ENCODE measurements around the gene ALDH1B1. TPM values are rescaled to one million over a fixed set of nuclear protein-coding genes. Genes with fewer than 3 reads are reported as not detected.

ALDH1B1 gene
- total and polyA plus RNA-seq, 10 of the 15 experiments (the other 5 are each of a cell fraction or from before 2014, with no cell fraction given), result 8.6 to 38.5 (median 30.9) TPM

GRCh38 chr9:38384990-38385848, 7.3 kb upstream of the ALDH1B1 start:
- no peak overlapping the region for H3K4me2 ChIP-seq (ENCODE audit: control insufficient read depth, insufficient read depth)
- H2AFZ ChIP-seq (ENCODE audit: control insufficient read depth, low read depth, low read length), result no peak overlapping the region
- H3K27me3 ChIP-seq (replicated peaks in 1 of 2; ENCODE audit: control insufficient read depth in 2 of 2, insufficient read depth in 2 of 2, low read length in 1 of 2), result no peaks in the 10 kb centered on the region
- no peak for TF ChIP-seq CHD1 (IDR thresholded peaks at IDR 0.05; ENCODE audit: low read depth, low read length)
- TF ChIP-seq ZSCAN29 (IDR thresholded peaks at IDR 0.05), result no peak
- no peak for TF ChIP-seq SRF (IDR thresholded peaks at IDR 0.05; ENCODE audit: low read depth in 2 of 2, low read length in 2 of 2)
- no peak for TF ChIP-seq FOXK2 (IDR thresholded peaks at IDR 0.05)
- TF ChIP-seq BCL3 (IDR thresholded peaks at IDR 0.05; ENCODE audit: borderline replicate concordance, insufficient read depth, low read depth, low read length, poor library complexity, severe bottlenecking), result no peak
- TF ChIP-seq IKZF1 (conservative IDR thresholded peaks at IDR 0.05), result no peak
- TF ChIP-seq IKZF2 (IDR thresholded peaks at IDR 0.05), result no peak
- no peak for TF ChIP-seq JUNB (IDR thresholded peaks at IDR 0.05)
- TF ChIP-seq STAT3 (IDR thresholded peaks at IDR 0.05; ENCODE audit: low read depth, low read length), result no peak
- TF ChIP-seq USF1 (IDR thresholded peaks at IDR 0.05; ENCODE audit: borderline replicate concordance, extremely low read length, insufficient read depth, low read depth, low read length), result no peak
- TF ChIP-seq CBFB (IDR thresholded peaks at IDR 0.05; ENCODE audit: low read depth), result no peak
- TF ChIP-seq SPI1 (IDR thresholded peaks at IDR 0.05; ENCODE audit: borderline replicate concordance, insufficient read depth, low read depth, low read length), result no peak
- TF ChIP-seq SKIL (IDR thresholded peaks at IDR 0.05; ENCODE audit: low read depth, poor library complexity, severe bottlenecking), result no peak
- FAIRE-seq (no peak), ATAC-seq (no peak), DNase-seq (ENCODE audit: low read depth, low spot score) (no peak)
- H3K4me3 ChIP-seq, result no peak overlapping the region
- H4K20me1 ChIP-seq (ENCODE audit: control insufficient read depth, insufficient read depth), result no peaks in the 10 kb centered on the region
- peaks cover 6% of the 10 kb centered on the region; the same call in 1 of the 3 replicates for H3K9me3 ChIP-seq (replicated peaks; ENCODE audit: control insufficient read depth, insufficient read depth, low read length)
- H3K4me1 ChIP-seq (ENCODE audit: control insufficient read depth, insufficient read depth, low read length), result no peaks in the 10 kb centered on the region
- in situ Hi-C loops (cut with MboI) (no loop called here), intact Hi-C loops (cut with micrococcal nuclease; ENCODE audit: unreplicated experiment) (no loop called here)
- H3K79me2 ChIP-seq (ENCODE audit: control insufficient read depth, insufficient read depth, low read length), result no peaks in the 10 kb centered on the region
- H3K36me3 ChIP-seq (ENCODE audit: control insufficient read depth in 2 of 2, insufficient read depth in 2 of 2, low read length in 1 of 2), result no peaks in the 10 kb centered on the region
- H3K9ac ChIP-seq (ENCODE audit: control insufficient read depth, insufficient read depth, low read length), result no peak overlapping the region
- no peak overlapping the region for H3K27ac ChIP-seq (ENCODE audit: control insufficient read depth, insufficient read depth)
- ChIA-PET SMC1A (ENCODE audit: uncharacterized antibody, unreplicated experiment) (interaction anchor here (0.8 kb wide), 1 partner anchor 51 kb away, joined by 3 read pairs; no protein-coding TSS in a partner anchor), RAD21 (ENCODE audit: unreplicated experiment) (no interaction called here), POLR2A (no interaction called here), CTCF (interaction anchor here (0.9 kb wide), 1 partner anchor 16 kb away, joined by 3 read pairs; no protein-coding TSS in a partner anchor)
- 11% methylated on average over 3 of the region's 3 CpGs for WGBS (ENCODE audit: insufficient coverage, insufficient replicate concordance, low lambda C conversion rate, missing lambda C conversion rate)
- BruUV-seq (replicated peaks), result no TSS peak
